ENCODE measurements around the gene KRTAP16-1. TPM values are rescaled to one million over a fixed set of nuclear protein-coding genes. Genes with fewer than 3 reads are reported as not detected.

KRTAP16-1 gene
- total RNA-seq, 1 experiment from 2014 or later = not detected

- Histone ChIP-seq H2AFZ (ENCODE audit: low read length) (no peak overlapping the region), H3K9ac (ENCODE audit: low read length) (no peak overlapping the region), H3K79me2 (ENCODE audit: low read length) (no peaks in the 10 kb centered on the region), H3K4me1 (ENCODE audit: low read length) (no peaks in the 10 kb centered on the region), H3K4me2 (ENCODE audit: low read depth, low read length, poor library complexity, severe bottlenecking) (no peak overlapping the region), H3K27ac (ENCODE audit: low read length) (no peak overlapping the region), H3K9me3 (ENCODE audit: low read length) (no peaks in the 10 kb centered on the region), H3K27me3 (ENCODE audit: low read length) (no peaks in the 10 kb centered on the region), H4K20me1 (ENCODE audit: insufficient read depth, low read depth, low read length) (no peaks in the 10 kb centered on the region), H3K9me2 (replicated peaks; ENCODE audit: insufficient read depth, low read length) (no peaks in the 10 kb centered on the region), H3K4me3 (ENCODE audit: low read length) (no peak overlapping the region), H3K36me3 (ENCODE audit: insufficient read depth, low read length) (no peaks in the 10 kb centered on the region)
- DNase-seq = peak; percentile 6
These were observed 17.4 kb upstream of the KRTAP16-1 start for GRCh38 chr17:41326173-41327145.

DNA sequence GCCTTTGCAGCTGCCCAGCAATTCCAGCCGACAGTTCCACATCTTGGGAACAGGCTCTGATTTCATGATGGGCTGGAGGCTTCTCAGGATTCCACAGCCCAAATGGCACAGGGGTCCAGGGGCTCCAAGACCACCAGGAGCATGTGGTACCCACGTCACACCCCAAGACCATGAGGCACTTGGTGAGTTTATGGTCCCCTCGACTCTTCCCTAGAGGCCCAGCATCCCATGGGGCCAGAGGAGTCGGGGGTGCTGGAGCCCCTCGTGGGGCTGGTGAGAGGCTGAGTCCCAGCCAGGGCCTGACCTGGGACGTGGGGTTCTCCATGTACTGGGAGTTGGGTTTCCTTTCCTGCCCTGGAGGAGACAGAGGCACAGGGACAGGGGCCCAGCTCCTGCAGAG, 16.5 kb upstream of the KRTAP16-1 start:
- no peaks in the 10 kb centered on the region for H3K27me3 ChIP-seq (ENCODE audit: low read length)
- no peaks in the 10 kb centered on the region for H3K79me2 ChIP-seq (ENCODE audit: low read length)
- H3K9ac ChIP-seq (ENCODE audit: low read length) = no peak overlapping the region
- no peaks in the 10 kb centered on the region for H4K20me1 ChIP-seq (ENCODE audit: insufficient read depth, low read depth, low read length)
- no peaks in the 10 kb centered on the region for H3K9me3 ChIP-seq (ENCODE audit: low read length)
- H3K4me1 ChIP-seq (ENCODE audit: low read length) = no peaks in the 10 kb centered on the region
- no peak overlapping the region for H2AFZ ChIP-seq (ENCODE audit: low read length)
- DNase-seq = no peak
- H3K4me2 ChIP-seq (ENCODE audit: low read depth, low read length, poor library complexity, severe bottlenecking) = no peak overlapping the region
- H3K4me3 ChIP-seq (ENCODE audit: low read length) = no peak overlapping the region
- no peaks in the 10 kb centered on the region for H3K36me3 ChIP-seq (ENCODE audit: insufficient read depth, low read length)
- no peaks in the 10 kb centered on the region for H3K9me2 ChIP-seq (replicated peaks; ENCODE audit: insufficient read depth, low read length)
- H3K27ac ChIP-seq (ENCODE audit: low read length) = no peak overlapping the region

- no peak overlapping the region for H3K9ac ChIP-seq (ENCODE audit: low read length)
These were observed 16.0 kb upstream of the KRTAP16-1 start for GRCh38 chr17:41325126-41325525.

DNA sequence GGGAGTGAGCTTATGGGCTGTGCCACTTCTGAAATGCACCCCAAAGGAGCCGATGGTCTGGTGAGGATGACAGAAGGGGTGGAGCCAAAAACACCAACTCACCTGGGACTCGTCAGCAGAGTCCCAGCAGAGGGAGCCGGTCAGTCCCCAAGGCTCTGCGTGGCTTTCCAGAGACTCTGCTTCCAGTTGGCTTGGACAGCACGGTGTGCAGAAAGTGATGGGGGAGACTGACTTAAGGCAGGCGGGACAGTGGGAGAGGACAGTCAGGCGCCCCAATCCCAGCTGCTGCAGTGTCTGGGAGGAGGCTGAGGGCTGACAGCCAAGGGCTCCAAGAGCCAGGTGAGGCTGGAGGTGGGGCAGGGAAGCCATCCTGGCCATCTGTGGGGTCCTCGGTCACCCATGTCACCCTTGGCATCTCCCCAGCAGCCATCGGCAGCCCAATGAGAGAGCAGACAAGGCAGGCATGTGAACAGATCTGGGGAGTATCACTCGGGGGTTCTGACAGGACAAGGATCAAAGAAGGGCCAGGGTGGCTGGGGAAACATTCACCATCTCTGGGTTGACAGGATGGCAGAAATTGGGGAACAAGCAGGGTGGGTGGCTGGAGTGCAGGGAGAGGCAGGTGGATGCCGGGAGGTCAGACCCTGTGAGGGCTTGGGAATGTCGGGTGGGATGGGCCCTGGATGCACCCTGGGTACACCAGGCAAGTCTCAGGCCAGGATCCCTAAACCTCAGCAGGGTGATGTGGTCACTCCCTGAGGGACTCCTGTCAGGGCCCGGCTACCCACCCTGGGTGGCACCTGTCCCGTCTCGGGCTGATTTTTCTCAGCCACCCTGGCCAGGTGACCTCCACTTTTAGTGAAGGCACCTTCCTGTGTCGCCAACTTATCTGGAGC, 15.3 kb upstream of the KRTAP16-1 start:
- Histone ChIP-seq H3K9ac (ENCODE audit: low read length) (no peak overlapping the region), H3K27ac (ENCODE audit: low read length) (no peak overlapping the region), H3K27me3 (ENCODE audit: low read length) (no peaks in the 10 kb centered on the region), H3K4me3 (ENCODE audit: low read length) (no peak overlapping the region), H3K4me2 (ENCODE audit: low read depth, low read length, poor library complexity, severe bottlenecking) (no peak overlapping the region), H3K79me2 (ENCODE audit: low read length) (no peaks in the 10 kb centered on the region), H2AFZ (ENCODE audit: low read length) (no peak overlapping the region), H3K36me3 (ENCODE audit: insufficient read depth, low read length) (no peaks in the 10 kb centered on the region), H3K4me1 (ENCODE audit: low read length) (no peaks in the 10 kb centered on the region), H3K9me3 (ENCODE audit: low read length) (no peaks in the 10 kb centered on the region), H3K9me2 (replicated peaks; ENCODE audit: insufficient read depth, low read length) (no peaks in the 10 kb centered on the region), H4K20me1 (ENCODE audit: insufficient read depth, low read depth, low read length) (no peaks in the 10 kb centered on the region)
- DNase-seq = peak; percentile 35

More at GRCh38 chr17:41325126-41325525, 16.0 kb upstream of the KRTAP16-1 start:
- Histone ChIP-seq H3K9me2 (replicated peaks; ENCODE audit: insufficient read depth, low read length) (no peaks in the 10 kb centered on the region), H3K27me3 (ENCODE audit: low read length) (no peaks in the 10 kb centered on the region), H2AFZ (ENCODE audit: low read length) (no peak overlapping the region), H3K79me2 (ENCODE audit: low read length) (no peaks in the 10 kb centered on the region), H3K36me3 (ENCODE audit: insufficient read depth, low read length) (no peaks in the 10 kb centered on the region), H3K9me3 (ENCODE audit: low read length) (no peaks in the 10 kb centered on the region), H3K27ac (ENCODE audit: low read length) (no peak overlapping the region), H4K20me1 (ENCODE audit: insufficient read depth, low read depth, low read length) (no peaks in the 10 kb centered on the region), H3K4me3 (ENCODE audit: low read length) (no peak overlapping the region), H3K4me2 (ENCODE audit: low read depth, low read length, poor library complexity, severe bottlenecking) (no peak overlapping the region), H3K4me1 (ENCODE audit: low read length) (no peaks in the 10 kb centered on the region)
- DNase-seq = peak; percentile 24

DNA sequence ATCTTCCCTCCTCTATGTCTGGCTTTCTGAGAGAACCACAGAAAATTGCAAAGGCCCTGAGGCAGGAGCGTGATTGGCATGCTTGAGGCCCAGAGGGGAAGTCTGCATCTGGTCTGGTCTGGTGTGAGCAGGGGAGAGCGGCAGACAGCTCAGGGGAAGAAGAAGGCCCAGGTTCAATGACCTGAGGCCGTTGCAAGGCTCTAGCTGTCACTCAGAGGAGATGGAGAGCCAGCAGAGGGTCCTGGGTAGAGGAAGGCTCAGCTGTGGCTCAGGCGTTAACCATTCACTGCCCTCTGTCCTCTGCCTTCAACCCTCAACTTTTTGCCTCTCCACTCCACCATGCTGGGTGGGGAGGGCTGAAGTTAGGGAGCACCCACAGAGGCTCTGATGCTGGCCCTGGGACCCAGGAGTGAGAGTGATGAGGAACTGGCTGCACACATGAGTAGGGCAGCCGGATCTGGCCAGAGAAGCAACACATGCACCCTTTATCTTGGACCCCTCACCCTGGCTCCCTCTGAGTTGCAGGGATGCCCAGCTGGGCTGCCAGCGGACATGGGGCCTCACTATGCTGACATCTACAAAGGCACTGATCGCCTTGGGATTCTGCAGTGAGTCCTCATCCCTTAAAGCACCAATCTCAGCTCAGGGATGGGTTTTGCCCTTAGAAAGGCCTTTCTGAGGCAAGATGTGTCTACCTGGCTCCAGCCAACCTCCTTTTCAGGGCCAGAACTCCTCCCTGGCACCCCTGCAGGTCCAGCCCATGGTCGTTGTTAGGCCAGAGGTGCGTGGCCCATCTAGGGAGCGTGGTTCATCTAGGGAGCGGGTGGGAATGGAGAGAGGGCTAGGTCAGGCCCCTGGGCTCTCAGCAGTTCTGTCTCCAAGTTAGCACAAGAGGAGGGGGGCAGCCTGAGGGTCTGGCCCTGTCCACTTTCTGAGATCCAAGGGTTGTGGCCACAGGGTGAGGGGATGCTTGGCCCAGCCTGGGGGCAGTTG, 14.1 kb upstream of the KRTAP16-1 start:
- Histone ChIP-seq H3K27ac (ENCODE audit: low read length) (no peak overlapping the region), H3K4me1 (ENCODE audit: low read length) (no peaks in the 10 kb centered on the region)
- peak; percentile 24 for DNase-seq

GRCh38 chr17:41322094-41322902, 13.2 kb upstream of the KRTAP16-1 start:
- DNase-seq = peak; percentile 74
- no peaks in the 10 kb centered on the region for H4K20me1 ChIP-seq (ENCODE audit: insufficient read depth, low read depth, low read length)
- no peak overlapping the region for H2AFZ ChIP-seq (ENCODE audit: low read length)
- H3K27me3 ChIP-seq (ENCODE audit: low read length) = no peaks in the 10 kb centered on the region
- no peaks in the 10 kb centered on the region for H3K9me2 ChIP-seq (replicated peaks; ENCODE audit: insufficient read depth, low read length)
- H3K9ac ChIP-seq (ENCODE audit: low read length) = no peak overlapping the region
- H3K4me2 ChIP-seq (ENCODE audit: low read depth, low read length, poor library complexity, severe bottlenecking) = no peak overlapping the region
- no peaks in the 10 kb centered on the region for H3K79me2 ChIP-seq (ENCODE audit: low read length)
- H3K9me3 ChIP-seq (ENCODE audit: low read length) = no peaks in the 10 kb centered on the region
- no peak overlapping the region for H3K4me3 ChIP-seq (ENCODE audit: low read length)
- H3K4me1 ChIP-seq (ENCODE audit: low read length) = no peaks in the 10 kb centered on the region
- H3K27ac ChIP-seq (ENCODE audit: low read length) = no peak overlapping the region
- no peaks in the 10 kb centered on the region for H3K36me3 ChIP-seq (ENCODE audit: insufficient read depth, low read length)

More for the DNA sequence above, 14.1 kb upstream of the KRTAP16-1 start:
- Histone ChIP-seq H3K4me2 (ENCODE audit: low read depth, low read length, poor library complexity, severe bottlenecking) (no peak overlapping the region), H3K4me3 (ENCODE audit: low read length) (no peak overlapping the region), H2AFZ (ENCODE audit: low read length) (no peak overlapping the region), H4K20me1 (ENCODE audit: insufficient read depth, low read depth, low read length) (no peaks in the 10 kb centered on the region), H3K27me3 (ENCODE audit: low read length) (no peaks in the 10 kb centered on the region), H3K79me2 (ENCODE audit: low read length) (no peaks in the 10 kb centered on the region), H3K9me2 (replicated peaks; ENCODE audit: insufficient read depth, low read length) (no peaks in the 10 kb centered on the region), H3K9me3 (ENCODE audit: low read length) (no peaks in the 10 kb centered on the region), H3K9ac (ENCODE audit: low read length) (no peak overlapping the region), H3K36me3 (ENCODE audit: insufficient read depth, low read length) (no peaks in the 10 kb centered on the region)

- Histone ChIP-seq H3K4me2 (ENCODE audit: low read depth, low read length, poor library complexity, severe bottlenecking) (no peak overlapping the region), H3K9ac (ENCODE audit: low read length) (no peak overlapping the region), H3K9me2 (replicated peaks; ENCODE audit: insufficient read depth, low read length) (no peaks in the 10 kb centered on the region), H3K79me2 (ENCODE audit: low read length) (no peaks in the 10 kb centered on the region), H3K4me3 (ENCODE audit: low read length) (no peak overlapping the region), H3K36me3 (ENCODE audit: insufficient read depth, low read length) (no peaks in the 10 kb centered on the region), H4K20me1 (ENCODE audit: insufficient read depth, low read depth, low read length) (no peaks in the 10 kb centered on the region), H3K27ac (ENCODE audit: low read length) (no peak overlapping the region), H3K27me3 (ENCODE audit: low read length) (no peaks in the 10 kb centered on the region), H3K9me3 (ENCODE audit: low read length) (no peaks in the 10 kb centered on the region), H3K4me1 (ENCODE audit: low read length) (no peaks in the 10 kb centered on the region), H2AFZ (ENCODE audit: low read length) (no peak overlapping the region)
- no peak for DNase-seq
These were observed 9.1 kb upstream of the KRTAP16-1 start for GRCh38 chr17:41318231-41318630.
